ENCODE results near the gene CSF1.
"Not testable (repeated sequence)": the region's sequence is repeated elsewhere in the genome, so short reads cannot be mapped to it uniquely, and the experiment has no call there.

The CSF1 gene, protein sequence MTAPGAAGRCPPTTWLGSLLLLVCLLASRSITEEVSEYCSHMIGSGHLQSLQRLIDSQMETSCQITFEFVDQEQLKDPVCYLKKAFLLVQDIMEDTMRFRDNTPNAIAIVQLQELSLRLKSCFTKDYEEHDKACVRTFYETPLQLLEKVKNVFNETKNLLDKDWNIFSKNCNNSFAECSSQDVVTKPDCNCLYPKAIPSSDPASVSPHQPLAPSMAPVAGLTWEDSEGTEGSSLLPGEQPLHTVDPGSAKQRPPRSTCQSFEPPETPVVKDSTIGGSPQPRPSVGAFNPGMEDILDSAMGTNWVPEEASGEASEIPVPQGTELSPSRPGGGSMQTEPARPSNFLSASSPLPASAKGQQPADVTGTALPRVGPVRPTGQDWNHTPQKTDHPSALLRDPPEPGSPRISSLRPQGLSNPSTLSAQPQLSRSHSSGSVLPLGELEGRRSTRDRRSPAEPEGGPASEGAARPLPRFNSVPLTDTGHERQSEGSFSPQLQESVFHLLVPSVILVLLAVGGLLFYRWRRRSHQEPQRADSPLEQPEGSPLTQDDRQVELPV

DNA sequence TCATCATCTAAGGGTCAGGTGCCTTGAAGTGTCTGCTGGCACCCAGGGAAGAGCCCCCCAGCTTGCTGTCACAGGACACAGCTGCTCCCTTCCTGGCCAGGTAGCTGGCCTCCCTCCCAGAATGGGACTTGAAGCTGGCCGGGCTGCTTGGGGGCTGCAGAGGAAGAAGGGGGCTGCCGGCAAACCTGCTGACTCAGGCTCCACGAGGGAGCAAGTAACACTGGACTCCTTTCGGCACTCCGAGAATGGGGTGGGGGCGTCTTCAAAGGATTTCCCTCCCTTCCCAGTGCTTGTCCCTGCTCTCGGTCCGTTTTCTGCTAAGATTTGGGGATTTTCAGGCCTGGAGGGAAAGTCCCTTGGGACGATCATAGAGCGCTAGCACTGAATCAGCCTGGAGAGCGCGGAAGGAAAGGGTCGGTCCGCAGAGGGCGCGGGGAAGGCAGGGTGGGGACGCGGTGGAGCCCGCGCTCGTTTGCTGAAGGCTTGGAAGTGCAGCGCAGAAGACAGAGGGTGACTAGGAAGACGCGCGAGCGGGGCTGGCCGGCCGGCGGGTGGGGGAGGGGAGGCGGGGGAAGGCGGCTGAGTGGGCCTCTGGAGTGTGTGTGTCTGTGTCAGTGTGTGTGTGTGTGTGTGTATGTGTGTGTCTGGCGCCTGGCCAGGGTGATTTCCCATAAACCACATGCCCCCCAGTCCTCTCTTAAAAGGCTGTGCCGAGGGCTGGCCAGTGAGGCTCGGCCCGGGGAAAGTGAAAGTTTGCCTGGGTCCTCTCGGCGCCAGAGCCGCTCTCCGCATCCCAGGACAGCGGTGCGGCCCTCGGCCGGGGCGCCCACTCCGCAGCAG, at the start of gene CSF1:
Gene CSF1 (plus strand): TSS at position 727 of the 840 bp plus-strand sequence. CDS start 175 bp downstream, outside the sequence.
- FAIRE-seq: no peak

DNA sequence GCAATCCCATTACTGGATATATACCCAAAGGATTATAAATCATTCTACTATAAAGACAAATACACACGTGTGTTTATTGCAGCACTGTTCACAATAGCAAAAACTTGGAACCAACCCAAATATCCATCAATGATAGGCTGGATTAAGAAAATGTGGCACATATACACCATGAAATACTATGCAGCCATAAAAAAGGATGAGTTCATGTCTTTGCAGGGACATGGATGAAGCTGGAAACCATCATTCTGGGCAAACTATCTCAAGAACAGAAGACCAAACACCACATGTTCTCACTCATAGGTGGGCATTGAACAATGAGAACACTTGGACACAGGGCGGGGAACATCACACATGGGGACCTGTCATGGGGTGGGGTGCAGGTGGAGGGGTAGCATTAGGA, 49.0 kb upstream of the CSF1 start:
- FAIRE-seq: not testable (repeated sequence)

DNA sequence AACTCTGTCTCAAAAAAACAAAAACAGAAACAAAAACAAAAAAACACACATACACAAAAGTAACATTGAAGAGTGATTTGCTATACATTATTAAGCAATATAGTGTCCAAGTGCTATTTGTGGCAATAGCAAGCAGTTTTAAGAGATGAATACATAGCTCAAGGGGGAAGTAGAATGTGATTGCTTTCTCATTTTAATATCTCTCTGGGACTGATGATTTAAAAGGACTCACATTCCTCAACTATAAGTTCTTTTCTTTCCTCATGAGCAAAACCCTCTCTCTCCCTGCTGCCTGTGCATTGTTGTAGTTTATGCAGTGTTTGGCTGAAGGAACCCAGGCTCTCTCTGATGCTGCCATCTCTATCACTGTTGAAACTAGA, 47.0 kb upstream of the CSF1 start:
- no peak for FAIRE-seq

DNA sequence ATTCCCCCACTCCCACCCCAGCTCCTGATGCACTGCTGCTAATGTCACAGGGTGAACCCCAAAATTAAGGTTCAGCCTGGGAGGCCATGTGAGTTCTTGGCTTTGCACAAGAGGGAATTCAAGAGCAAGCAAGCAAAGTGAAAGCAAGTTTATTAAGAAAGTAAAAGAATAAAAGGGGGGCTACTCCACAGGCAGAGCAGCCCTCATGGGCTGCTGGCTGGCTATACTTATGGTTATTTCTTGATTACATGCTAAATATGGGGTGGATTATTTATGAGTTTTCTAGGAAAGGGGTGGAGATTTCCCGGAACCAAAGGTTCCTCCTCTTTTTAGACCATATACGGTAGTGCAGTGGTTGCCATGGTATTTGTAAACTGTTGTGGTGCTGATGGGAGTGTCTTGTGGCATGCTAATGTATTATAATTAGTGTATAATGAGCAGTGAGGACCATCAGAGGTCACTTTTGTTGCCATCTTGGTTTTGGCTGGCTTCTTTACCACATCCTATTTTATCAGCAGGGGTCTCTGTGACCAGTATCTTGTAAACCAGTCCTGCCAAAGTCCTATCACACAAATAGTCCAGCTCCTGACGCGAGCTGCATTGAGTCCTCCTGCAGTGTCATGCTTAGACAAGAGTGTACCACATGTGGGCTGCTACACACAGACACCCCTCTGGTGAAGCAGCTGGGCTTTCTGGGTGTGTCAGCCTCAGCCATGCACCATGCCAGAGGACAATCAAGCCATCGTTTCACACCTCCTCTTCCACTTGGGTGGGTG, 46.4 kb upstream of the CSF1 start:
- no peak for FAIRE-seq

DNA sequence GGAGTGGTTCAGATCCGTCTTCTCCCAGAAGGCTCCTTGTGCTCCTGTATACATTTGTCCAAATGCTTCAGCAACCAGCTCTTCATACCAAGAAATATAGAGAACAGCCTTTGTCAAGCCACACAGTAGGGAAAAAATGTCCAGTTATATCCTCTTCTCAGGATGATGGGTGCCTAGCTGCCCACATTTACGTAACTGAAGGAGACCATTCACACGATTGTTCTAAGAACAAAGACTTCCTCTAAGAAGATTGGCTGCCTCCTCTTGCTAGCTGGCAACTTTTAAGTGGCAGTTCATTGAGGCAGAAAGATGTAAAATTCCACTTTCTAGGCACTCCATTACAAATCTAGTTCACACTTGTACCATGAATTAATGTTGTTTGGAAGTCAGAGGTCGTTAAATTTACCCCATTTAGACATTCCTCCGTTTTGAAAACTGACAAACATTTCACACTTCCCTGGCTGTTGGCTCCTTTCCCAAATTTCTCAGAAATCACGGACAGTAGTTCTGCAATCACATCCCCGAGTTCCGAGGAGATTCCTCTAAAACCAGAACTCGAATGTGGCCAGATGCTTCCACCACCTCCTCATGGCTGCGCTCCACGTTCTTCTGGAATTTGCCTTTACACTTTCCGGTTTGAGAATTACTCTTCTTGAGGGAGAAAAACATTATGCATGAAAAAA, 45.6 kb upstream of the CSF1 start:
- FAIRE-seq: no peak

DNA sequence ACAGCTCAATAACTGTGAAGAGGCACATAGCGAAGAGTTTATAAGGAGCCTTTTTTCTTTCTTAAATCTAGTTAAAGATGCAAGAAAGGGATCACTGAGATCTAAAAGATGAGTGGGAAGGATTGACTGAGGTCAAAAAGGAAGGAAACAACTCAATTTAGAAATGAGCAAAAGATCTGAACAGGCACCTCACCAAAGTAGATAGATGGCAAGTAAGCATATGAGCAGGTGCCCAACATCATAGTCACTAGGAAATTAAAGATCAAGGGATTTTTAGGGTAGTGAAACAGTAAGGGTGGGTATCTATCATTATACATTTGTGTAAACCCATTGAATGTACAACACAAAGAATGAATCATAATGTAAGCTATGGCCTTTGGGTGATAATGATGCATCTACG, 44.6 kb upstream of the CSF1 start:
- no peak for FAIRE-seq

DNA sequence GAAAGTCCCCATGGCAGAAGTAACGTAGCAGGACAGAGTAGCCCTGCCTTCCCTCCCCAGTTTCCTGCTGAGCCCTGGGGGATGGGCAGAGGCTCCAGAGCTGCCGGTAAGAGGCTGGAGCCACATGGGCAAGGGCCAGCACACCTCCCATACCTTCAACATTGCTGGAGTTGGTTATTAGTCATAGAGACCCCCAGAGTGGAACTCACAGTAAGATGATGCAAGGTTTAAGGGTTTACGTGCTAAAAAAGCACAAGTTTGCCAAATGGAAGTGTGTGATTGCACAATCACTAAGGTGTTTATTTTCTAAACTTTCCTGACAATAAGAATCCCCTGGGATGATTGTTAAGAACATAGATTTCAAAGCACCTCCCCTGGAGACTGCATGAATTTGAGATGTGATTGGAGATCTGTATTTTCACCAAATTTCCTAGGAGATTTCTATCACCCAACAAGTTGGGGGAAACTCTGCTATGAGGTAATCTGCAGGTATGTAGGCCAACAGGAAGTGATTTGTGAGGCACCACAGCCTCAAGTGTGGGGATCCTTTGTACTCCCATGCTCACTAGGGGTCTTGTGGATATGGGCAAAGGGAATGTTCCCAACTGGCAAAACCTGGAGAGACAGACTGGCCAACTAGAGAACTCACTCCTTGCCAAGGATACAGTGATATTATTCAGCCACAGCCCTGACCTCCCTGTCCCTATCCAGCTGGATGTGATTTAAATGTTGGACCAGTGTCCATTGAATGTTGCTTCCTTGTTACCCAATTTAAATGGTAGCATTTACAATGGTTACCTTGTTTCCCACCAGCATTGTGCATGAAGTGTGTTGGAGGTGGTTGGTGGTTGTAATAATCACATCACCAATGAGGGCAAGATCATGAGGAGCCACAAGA, 37.1 kb upstream of the CSF1 start:
- no peak for FAIRE-seq

DNA sequence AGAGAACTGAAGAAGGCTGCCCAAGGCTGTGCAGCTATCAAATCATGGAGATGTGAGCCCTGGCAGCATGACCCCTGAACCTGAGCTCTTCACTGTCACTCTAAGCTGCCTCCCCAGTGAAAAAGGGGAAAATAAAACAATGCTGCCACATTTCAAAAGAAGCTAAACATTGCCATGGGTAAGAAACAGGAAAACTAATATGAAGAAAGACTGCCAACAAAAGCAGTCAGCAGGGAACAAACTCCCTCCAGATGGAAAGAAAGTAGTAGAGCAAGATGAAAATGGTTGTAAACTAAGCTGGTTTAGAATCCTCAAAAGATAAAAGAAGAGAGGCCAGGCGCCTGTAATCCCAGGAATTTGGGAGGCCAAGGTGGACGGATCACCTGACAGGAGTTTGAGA, 36.2 kb upstream of the CSF1 start:
- no peak for FAIRE-seq

DNA sequence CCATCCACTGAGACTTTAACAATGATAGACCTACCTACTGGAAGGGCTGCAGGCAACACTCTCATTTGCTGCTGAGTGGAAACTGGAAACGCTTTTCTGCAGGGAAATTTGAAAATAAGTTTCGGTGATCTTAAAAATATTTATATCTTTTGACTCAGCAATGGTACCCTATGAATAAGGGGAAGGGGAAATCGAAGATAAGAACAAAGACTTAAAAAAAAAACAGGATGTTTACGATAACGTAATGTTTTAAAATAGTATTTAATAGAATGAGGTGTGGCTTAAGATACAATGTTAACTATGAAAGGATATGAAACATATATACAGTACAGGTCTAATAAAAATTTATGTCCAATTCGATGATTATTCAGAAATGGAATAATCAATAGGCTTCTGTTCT, 34.8 kb upstream of the CSF1 start:
- FAIRE-seq: peak; percentile 50

DNA sequence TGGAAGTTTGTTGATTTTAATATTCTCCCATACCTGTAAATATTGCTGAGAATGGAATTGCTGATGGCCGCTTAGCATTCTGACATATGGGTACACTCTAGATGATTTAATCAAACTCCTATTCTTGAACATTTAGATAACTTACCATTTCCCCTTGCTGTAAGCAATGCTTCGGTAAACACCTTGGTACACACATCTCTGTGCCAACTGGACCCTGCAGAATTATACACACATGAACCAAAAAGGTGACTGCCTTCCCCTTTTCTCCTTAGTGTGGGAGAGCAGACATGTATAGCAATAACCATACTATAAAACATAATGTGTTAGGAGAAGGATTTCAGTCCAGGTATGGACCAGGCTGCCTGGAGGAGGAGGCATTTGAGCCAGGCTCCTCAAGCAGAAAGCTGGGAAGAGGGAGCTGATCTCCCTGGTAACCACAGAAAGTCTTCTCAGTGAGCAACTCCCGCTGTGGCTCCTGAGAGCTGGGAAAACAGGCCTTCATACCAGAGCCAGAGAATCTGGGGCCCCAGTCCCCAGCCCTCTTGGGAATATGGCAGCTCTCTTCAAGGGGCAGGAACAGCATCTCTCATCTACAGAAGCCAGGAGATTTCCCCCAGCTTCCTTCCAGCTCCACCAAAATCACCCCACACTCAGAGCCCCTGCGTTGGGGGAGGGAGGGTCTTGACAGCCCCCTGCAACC, 33.9 kb upstream of the CSF1 start:
- peak; percentile 61 for FAIRE-seq

DNA sequence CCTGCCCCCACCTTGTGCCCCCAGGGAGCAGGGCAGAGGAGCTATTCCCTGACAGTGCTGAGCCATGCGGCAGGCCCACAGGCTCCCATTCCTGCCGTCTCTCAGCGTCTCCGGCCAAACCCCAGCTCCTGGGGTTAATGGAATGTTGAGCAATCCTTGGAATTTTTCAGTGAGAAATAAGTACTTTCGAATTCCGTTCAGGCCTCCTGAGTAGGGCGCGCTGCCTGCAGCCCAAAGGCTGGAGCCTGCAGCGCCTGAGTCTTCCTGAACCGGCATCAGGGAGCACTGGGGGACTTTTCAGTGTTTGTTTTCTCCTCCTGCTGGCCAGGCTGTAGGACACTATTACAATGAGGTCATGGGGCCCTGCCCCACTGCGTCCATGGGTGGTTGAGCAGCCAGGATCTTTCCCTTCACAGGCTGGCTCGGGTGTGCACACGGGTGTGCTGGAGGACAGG, 33.3 kb upstream of the CSF1 start:
- FAIRE-seq: peak; percentile 97

DNA sequence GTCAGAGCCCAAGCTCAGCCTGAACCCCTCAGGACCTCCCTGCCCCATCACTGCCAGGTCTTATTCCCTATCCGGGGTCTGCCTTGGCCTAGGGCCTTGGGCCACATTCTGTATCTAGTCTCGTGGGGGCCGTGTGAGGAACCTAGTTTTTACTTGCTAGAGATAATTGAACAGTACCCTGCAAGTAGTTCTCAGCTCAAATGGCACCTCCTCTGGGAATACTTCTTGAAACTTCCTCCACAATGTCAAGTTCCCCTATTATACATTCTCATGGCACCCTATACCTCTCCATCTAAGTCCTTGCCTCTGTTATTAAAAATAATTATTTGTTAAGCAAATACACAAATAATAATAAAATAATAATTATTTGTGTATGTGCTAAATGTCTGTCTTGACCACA, 32.9 kb upstream of the CSF1 start:
- FAIRE-seq: no peak

DNA sequence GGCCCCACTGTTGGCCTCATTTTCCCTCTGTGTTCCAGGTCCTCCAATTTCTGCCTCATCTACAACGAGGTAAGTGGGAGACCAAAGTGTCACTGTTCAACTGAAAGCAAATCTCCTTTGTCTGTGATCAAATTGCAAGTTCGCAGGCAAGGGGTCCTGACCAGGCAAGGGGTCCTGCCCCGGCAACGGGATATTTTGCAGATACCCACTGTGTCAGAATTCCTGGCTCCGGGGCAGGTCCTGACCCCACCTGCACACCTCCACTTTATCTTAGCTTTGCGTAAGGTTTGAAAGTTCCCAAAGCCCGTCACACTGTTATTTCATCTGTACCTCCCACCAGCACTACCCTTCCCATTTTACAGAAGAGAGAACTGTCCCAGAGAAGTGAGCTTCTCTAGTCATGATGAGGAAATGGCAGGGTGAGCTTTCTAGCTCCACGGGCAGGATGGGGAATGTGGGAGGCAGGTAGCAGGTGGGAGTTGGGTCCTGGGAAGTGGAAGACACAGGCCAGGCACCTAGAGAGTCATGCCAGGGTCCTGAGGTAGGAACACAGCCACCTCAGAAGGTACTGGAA, 32.0 kb upstream of the CSF1 start:
- no peak for FAIRE-seq

DNA sequence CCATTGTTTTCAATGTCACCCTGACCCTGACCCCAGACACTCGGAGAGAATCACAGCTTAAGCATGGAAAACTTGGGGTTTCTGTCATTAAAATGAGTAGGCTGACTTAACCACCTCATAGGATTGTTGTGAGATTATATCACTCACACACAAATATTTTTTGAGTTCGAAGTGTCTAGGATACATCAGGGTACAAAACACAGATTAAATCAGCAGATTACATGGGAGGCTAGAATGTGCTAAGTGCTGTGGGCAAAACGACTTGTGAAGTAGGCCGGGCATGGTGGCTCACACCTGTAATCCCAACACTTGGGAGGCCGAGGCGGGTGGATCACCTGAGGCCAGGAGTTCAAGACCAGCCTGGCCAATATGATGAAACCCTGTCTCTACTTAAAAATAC, 31.3 kb upstream of the CSF1 start:
- not testable (repeated sequence) for FAIRE-seq

DNA sequence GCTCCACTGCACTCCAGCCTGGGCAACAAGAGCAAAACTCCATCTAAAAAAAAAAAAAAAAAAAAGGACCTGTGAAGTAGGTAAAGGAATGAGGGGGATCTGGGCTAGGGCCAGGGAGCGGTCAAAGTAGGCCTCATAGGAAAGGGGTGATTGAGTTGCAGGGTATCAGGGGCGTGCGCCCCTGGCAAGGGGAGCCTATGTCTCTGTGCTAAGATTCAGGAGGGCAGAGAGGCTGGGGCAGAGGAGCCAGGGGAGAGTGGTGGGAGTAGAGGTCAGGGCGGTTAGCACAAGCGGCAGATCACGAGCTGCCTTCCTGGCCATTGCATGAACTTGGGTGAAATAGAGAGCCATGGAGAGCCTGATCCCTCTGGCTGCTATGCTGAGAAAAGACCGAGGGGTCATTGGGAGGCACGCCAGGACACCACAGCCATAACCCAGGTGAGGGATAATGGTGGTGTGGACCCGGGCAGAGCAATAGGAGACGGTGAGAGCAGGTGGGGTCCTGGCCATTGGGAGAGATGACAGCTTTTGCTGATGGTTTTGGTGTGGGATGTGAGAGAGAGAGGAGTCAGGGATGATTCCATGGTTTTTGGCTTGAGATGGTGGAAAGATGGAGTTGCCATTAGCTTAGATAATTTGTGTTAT, 30.6 kb upstream of the CSF1 start:
- no peak for FAIRE-seq

DNA sequence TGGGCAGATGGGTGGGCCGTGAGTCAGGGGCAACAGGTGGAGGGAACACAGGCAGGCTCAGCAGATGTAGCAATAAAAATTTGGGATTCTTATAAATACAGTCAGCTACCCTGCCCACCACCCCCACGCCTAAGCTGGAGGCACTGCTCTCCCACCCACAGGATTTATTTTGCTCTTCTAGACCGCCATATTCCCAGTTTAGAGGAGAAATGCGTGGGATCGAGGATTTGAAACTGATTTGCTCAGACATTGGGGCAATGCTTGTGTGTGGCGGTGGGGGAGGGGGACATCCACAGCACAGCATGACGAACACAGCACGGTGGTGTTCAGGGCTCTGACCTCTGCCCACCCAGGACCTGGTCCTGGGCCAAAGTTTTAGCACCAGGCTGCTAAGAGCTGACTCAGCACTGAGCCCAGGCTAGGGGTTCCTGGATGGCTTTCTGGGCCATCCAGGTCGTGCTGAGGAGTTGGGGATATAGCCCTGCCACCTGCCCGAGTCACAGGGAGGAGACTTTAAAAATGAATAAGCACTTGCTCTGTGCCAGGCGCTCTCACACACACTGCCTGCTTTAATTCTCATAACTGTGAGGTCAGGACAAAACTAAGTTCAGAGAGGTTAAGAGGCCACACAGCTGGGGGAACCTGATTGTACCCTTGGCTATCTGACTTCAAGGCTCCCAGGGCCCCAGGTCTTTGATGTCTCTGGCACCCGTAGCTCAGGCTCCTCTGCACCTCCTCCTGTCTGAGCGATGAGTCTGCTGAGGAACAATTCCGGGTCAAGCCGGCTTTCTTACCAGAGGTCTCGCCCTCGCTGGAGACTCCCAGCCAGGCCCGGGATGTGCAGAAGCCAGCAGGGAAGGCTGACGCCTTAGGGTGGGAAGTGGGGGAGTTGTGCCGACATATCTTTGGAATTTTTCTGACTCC, 29.4 kb upstream of the CSF1 start:
- FAIRE-seq: no peak

DNA sequence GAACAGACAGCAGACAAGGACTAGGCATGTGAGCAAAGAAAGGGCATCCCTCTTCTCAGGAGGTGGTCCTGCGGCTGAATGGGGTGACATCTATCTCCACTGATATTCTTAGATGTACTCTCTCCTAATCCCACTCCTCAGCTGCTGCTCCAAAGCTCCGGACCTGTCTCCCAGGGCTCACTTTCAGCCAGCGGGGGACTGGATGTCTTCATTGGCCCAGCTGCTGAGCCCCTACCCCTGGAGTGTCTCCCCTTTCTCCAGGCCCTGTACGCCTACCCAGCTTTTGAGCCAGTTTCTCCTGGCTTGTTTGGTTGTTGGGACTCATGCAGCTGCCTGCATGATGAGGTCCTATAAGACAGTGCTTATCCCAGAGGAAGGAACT, 28.8 kb upstream of the CSF1 start:
- no peak for FAIRE-seq

Measured in G401.6 (cell line).